ENCODE data around the gene PCDH9.

Gene PCDH9

DNA sequence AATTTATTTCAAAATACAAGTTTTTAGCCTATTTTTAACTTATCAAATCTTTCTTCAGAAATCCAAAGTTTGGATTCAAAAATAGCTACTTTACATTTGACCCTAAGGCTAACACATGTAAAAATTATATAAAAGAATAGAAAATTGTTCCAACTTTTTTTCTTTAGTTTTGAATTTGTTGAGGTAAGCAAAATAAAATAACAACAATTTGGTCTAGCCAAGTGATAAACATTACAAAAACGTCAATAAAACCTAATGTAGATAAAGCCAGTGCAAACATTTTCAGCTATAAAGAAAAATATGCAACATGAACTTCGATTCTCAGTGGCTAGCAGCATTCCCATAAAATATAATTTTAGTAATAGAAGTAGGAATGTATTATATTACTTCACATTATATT, 400.3 kb downstream of the PCDH9 start:
- Histone ChIP-seq H3K9ac (ENCODE audit: low read length) (no peak overlapping the region), H3K4me3 (ENCODE audit: low read length) (no peak overlapping the region), H3K4me1 (ENCODE audit: control insufficient read depth, insufficient read depth, low read length) (no peaks in the 10 kb centered on the region), H3K36me3 (ENCODE audit: control insufficient read depth, insufficient read depth, low read length) (no peaks in the 10 kb centered on the region), H3K27me3 (ENCODE audit: control insufficient read depth, insufficient read depth, low read length) (no peaks in the 10 kb centered on the region), H3K9me3 (ENCODE audit: control insufficient read depth, low read length) (no peaks in the 10 kb centered on the region)

DNA sequence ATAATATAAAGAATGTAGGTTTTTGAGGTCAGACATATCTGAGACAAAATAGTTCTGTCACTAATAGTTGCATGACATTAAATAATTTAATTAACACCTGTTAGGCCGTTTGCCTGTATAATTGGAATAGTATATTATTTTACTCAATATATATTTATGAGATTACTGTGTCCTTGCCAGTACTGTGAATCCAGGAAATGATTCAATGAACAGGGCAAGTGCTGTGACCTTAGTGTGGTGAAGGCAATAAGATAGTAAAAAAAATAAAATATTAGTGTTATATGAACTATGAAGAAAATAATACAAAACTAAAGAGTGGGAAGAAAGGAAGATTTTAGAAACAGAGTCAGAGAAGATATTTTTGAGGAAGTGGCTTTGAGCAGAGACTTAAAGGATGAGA, 403.7 kb downstream of the PCDH9 start:
- no peak overlapping the region for H3K4me3 ChIP-seq (ENCODE audit: low read length)
- H3K9ac ChIP-seq (ENCODE audit: low read length) = no peak overlapping the region
- H3K9me3 ChIP-seq (ENCODE audit: control insufficient read depth, low read length) = no peaks in the 10 kb centered on the region
- no peaks in the 10 kb centered on the region for H3K27me3 ChIP-seq (ENCODE audit: control insufficient read depth, insufficient read depth, low read length)
- no peaks in the 10 kb centered on the region for H3K4me1 ChIP-seq (ENCODE audit: control insufficient read depth, insufficient read depth, low read length)
- H3K36me3 ChIP-seq (ENCODE audit: control insufficient read depth, insufficient read depth, low read length) = no peaks in the 10 kb centered on the region

- Histone ChIP-seq H3K9me3 (ENCODE audit: control insufficient read depth, low read length) (no peaks in the 10 kb centered on the region), H3K27me3 (ENCODE audit: control insufficient read depth, insufficient read depth, low read length) (no peaks in the 10 kb centered on the region), H3K4me1 (ENCODE audit: control insufficient read depth, insufficient read depth, low read length) (no peaks in the 10 kb centered on the region), H3K4me3 (ENCODE audit: low read length) (no peak overlapping the region), H3K9ac (ENCODE audit: low read length) (no peak overlapping the region), H3K36me3 (ENCODE audit: control insufficient read depth, insufficient read depth, low read length) (no peaks in the 10 kb centered on the region)
These were observed 408.6 kb downstream of the PCDH9 start for GRCh38 chr13:66821551-66821950.

- H3K27me3 ChIP-seq (ENCODE audit: control insufficient read depth, insufficient read depth, low read length) = no peaks in the 10 kb centered on the region
- H3K36me3 ChIP-seq (ENCODE audit: control insufficient read depth, insufficient read depth, low read length) = no peaks in the 10 kb centered on the region
- H3K9ac ChIP-seq (ENCODE audit: low read length) = no peak overlapping the region
- H3K9me3 ChIP-seq (ENCODE audit: control insufficient read depth, low read length) = no peaks in the 10 kb centered on the region
- H3K4me3 ChIP-seq (ENCODE audit: low read length) = no peak overlapping the region
- no peaks in the 10 kb centered on the region for H3K4me1 ChIP-seq (ENCODE audit: control insufficient read depth, insufficient read depth, low read length)
These were observed 418.7 kb downstream of the PCDH9 start for GRCh38 chr13:66811455-66811854.

- Histone ChIP-seq H3K9me3 (ENCODE audit: control insufficient read depth, low read length) (no peaks in the 10 kb centered on the region), H3K36me3 (ENCODE audit: control insufficient read depth, insufficient read depth, low read length) (no peaks in the 10 kb centered on the region), H3K4me3 (ENCODE audit: low read length) (no peak overlapping the region), H3K9ac (ENCODE audit: low read length) (no peak overlapping the region), H3K4me1 (ENCODE audit: control insufficient read depth, insufficient read depth, low read length) (no peaks in the 10 kb centered on the region), H3K27me3 (ENCODE audit: control insufficient read depth, insufficient read depth, low read length) (no peaks in the 10 kb centered on the region)
These were observed 420.7 kb downstream of the PCDH9 start for GRCh38 chr13:66809485-66809884.

DNA sequence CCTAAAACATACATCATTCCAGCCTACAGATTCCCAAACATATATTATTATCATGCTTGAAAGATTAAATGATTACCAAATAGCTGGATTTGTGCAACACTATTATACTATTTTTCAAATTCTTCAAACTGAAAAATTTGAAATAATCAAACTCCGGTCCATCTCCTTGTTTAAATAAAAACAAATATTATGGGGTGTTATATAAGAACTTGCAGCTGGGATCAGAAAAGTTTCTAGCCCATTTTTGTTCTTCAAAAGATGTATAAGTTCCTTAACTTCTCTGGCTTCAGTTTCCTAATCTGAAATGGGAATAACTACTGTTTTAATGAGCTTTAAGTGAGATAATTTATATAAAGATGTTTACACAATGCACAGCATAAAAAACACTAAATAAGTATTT, 422.9 kb downstream of the PCDH9 start:
- Histone ChIP-seq H3K36me3 (ENCODE audit: control insufficient read depth, insufficient read depth, low read length) (no peaks in the 10 kb centered on the region), H3K4me1 (ENCODE audit: control insufficient read depth, insufficient read depth, low read length) (no peaks in the 10 kb centered on the region), H3K9me3 (ENCODE audit: control insufficient read depth, low read length) (no peaks in the 10 kb centered on the region), H3K9ac (ENCODE audit: low read length) (no peak overlapping the region), H3K4me3 (ENCODE audit: low read length) (no peak overlapping the region), H3K27me3 (ENCODE audit: control insufficient read depth, insufficient read depth, low read length) (no peaks in the 10 kb centered on the region)

DNA sequence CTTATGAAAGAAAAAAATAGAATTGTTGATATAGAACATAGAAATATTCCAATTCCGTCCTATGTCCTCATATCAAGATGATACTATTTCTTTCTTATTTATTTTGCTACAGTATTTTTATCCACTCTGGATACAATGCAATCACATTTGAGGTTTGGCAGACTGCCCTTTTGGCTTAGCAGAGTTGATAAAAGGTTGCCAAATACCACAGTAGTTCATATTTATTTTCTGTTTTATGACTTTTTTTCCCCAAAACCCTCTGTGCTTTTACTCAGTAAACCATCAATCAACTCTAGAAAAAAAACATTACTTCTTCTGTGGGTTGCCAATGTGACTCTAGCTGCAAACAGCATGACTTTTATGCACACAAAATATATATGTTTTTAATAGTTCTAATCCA, 424.5 kb downstream of the PCDH9 start:
- no peaks in the 10 kb centered on the region for H3K4me1 ChIP-seq (ENCODE audit: control insufficient read depth, insufficient read depth, low read length)
- H3K36me3 ChIP-seq (ENCODE audit: control insufficient read depth, insufficient read depth, low read length) = no peaks in the 10 kb centered on the region
- no peak overlapping the region for H3K4me3 ChIP-seq (ENCODE audit: low read length)
- no peaks in the 10 kb centered on the region for H3K27me3 ChIP-seq (ENCODE audit: control insufficient read depth, insufficient read depth, low read length)
- H3K9me3 ChIP-seq (ENCODE audit: control insufficient read depth, low read length) = no peaks in the 10 kb centered on the region
- no peak overlapping the region for H3K9ac ChIP-seq (ENCODE audit: low read length)

- no peak overlapping the region for H3K4me3 ChIP-seq (ENCODE audit: low read length)
- H3K9ac ChIP-seq (ENCODE audit: low read length) = no peak overlapping the region
- no peaks in the 10 kb centered on the region for H3K4me1 ChIP-seq (ENCODE audit: control insufficient read depth, insufficient read depth, low read length)
- H3K36me3 ChIP-seq (ENCODE audit: control insufficient read depth, insufficient read depth, low read length) = no peaks in the 10 kb centered on the region
- H3K9me3 ChIP-seq (ENCODE audit: control insufficient read depth, low read length) = no peaks in the 10 kb centered on the region
- no peaks in the 10 kb centered on the region for H3K27me3 ChIP-seq (ENCODE audit: control insufficient read depth, insufficient read depth, low read length)
These were observed 426.2 kb downstream of the PCDH9 start for GRCh38 chr13:66803808-66804456.

GRCh38 chr13:66803013-66803807, 426.9 kb downstream of the PCDH9 start:
- Histone ChIP-seq H3K36me3 (ENCODE audit: control insufficient read depth, insufficient read depth, low read length) (no peaks in the 10 kb centered on the region), H3K27me3 (ENCODE audit: control insufficient read depth, insufficient read depth, low read length) (no peaks in the 10 kb centered on the region), H3K4me1 (ENCODE audit: control insufficient read depth, insufficient read depth, low read length) (no peaks in the 10 kb centered on the region), H3K4me3 (ENCODE audit: low read length) (no peak overlapping the region), H3K9me3 (ENCODE audit: control insufficient read depth, low read length) (no peaks in the 10 kb centered on the region), H3K9ac (ENCODE audit: low read length) (no peak overlapping the region)

GRCh38 chr13:66795636-66796035, 434.5 kb downstream of the PCDH9 start:
- no peaks in the 10 kb centered on the region for H3K27me3 ChIP-seq (ENCODE audit: control insufficient read depth, insufficient read depth, low read length)
- no peaks in the 10 kb centered on the region for H3K9me3 ChIP-seq (ENCODE audit: control insufficient read depth, low read length)
- no peak overlapping the region for H3K9ac ChIP-seq (ENCODE audit: low read length)

DNA sequence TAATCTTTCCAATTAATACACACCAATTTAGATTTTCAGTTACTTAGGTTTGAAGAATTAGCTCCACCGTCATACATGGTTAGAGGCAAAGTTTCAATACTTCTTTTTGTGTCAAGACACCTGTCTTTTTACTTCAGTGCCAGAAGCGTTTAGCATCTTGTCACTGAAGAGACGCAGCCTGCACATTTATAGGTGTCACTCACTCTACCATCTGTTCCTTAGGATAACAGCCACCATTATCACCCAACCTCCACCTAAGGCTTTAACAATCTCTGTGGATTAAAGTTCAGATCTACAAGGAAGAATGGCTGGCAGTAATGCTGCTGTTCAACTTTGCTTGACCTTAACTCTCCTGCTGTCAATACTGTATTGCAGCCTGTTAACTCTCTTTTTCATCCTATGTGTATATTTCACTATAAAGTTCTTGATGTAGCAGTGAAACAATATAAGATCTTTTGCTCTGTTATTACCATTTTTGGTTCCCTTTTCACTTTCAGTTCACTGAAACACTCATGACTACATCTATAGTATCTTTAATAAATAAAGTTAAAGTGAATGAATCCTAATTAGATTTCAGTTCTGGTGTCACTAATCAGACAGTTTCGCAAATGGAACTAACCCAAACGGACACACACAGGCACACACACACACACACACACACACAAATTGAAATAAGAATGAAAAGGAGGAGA, 435.6 kb downstream of the PCDH9 start:
- no peaks in the 10 kb centered on the region for H3K27me3 ChIP-seq (ENCODE audit: control insufficient read depth, insufficient read depth, low read length)
- H3K4me3 ChIP-seq (ENCODE audit: low read length) = no peak overlapping the region
- H3K36me3 ChIP-seq (ENCODE audit: control insufficient read depth, insufficient read depth, low read length) = no peaks in the 10 kb centered on the region
- no peaks in the 10 kb centered on the region for H3K4me1 ChIP-seq (ENCODE audit: control insufficient read depth, insufficient read depth, low read length)
- H3K9ac ChIP-seq (ENCODE audit: low read length) = no peak overlapping the region
- H3K9me3 ChIP-seq (ENCODE audit: control insufficient read depth, low read length) = no peaks in the 10 kb centered on the region

More at GRCh38 chr13:66795636-66796035, 434.5 kb downstream of the PCDH9 start:
- H3K4me3 ChIP-seq (ENCODE audit: low read length) = no peak overlapping the region
- no peaks in the 10 kb centered on the region for H3K4me1 ChIP-seq (ENCODE audit: control insufficient read depth, insufficient read depth, low read length)
- no peaks in the 10 kb centered on the region for H3K36me3 ChIP-seq (ENCODE audit: control insufficient read depth, insufficient read depth, low read length)

GRCh38 chr13:66790861-66791260, 439.3 kb downstream of the PCDH9 start:
- no peaks in the 10 kb centered on the region for H3K9me3 ChIP-seq (ENCODE audit: control insufficient read depth, low read length)
- no peaks in the 10 kb centered on the region for H3K4me1 ChIP-seq (ENCODE audit: control insufficient read depth, insufficient read depth, low read length)
- H3K27me3 ChIP-seq (ENCODE audit: control insufficient read depth, insufficient read depth, low read length) = no peaks in the 10 kb centered on the region
- H3K9ac ChIP-seq (ENCODE audit: low read length) = no peak overlapping the region
- no peak overlapping the region for H3K4me3 ChIP-seq (ENCODE audit: low read length)
- no peaks in the 10 kb centered on the region for H3K36me3 ChIP-seq (ENCODE audit: control insufficient read depth, insufficient read depth, low read length)

All from mucosa of stomach (tissue), 1 donor.